Small intestine (tissue), 7 donors: ENCODE results near the gene TANC1. TPM values are rescaled to one million over a fixed set of nuclear protein-coding genes. Genes with fewer than 3 reads are reported as not detected.

Source experiments
- DNase-seq, 2 donors: peaks; one replicate each; pipeline versions ENCODE4 v3.0.0 to v3.0.0-alpha.2; 2013
- FAIRE-seq: peaks from 2 replicates; lab custom pipeline; 2012; peaks lifted over from hg19 to GRCh38; lab: Jason Lieb, UNC
- H3K27ac ChIP-seq, 3 donors: one replicate each; pipeline ENCODE4 v1.5.1; 2013; ENCODE audit warnings: low read length in 2 of 3, mild to moderate bottlenecking in 2 of 3, control low read depth in 1 of 3, inconsistent platforms in 1 of 3, low read depth in 1 of 3, moderate library complexity in 1 of 3
- H3K27me3 ChIP-seq, 3 donors: one replicate each; pipeline ENCODE4 v1.6.1; 2013; ENCODE audit warnings: low read length in 3 of 3, inconsistent platforms in 1 of 3; ENCODE audit not compliant: control insufficient read depth in 3 of 3, insufficient read depth in 3 of 3
- H3K36me3 ChIP-seq, 3 donors: one replicate each; pipeline ENCODE4 v1.6.1; 2013; ENCODE audit warnings: low read length in 3 of 3, inconsistent platforms in 1 of 3, low read depth in 1 of 3, mild to moderate bottlenecking in 1 of 3, moderate library complexity in 1 of 3; ENCODE audit not compliant: control insufficient read depth in 3 of 3, insufficient read depth in 2 of 3
- H3K4me1 ChIP-seq, 3 donors: one replicate each; pipeline ENCODE4 v1.6.1; 2013; ENCODE audit warnings: low read length in 2 of 3, inconsistent platforms in 1 of 3, low read depth in 1 of 3, mild to moderate bottlenecking in 1 of 3, moderate library complexity in 1 of 3; ENCODE audit not compliant: control insufficient read depth in 3 of 3, insufficient read depth in 2 of 3
- H3K4me3 ChIP-seq, 3 donors: one replicate each; pipeline ENCODE4 v1.5.1; 2013; ENCODE audit warnings: low read length in 3 of 3, control low read depth in 1 of 3, inconsistent platforms in 1 of 3, low read depth in 1 of 3, mild to moderate bottlenecking in 1 of 3, moderate library complexity in 1 of 3
- H3K9me3 ChIP-seq, 2 donors: one replicate each; pipeline ENCODE4 v1.6.1; 2013; ENCODE audit warnings: low read depth in 1 of 2, low read length in 1 of 2; ENCODE audit not compliant: control insufficient read depth in 2 of 2, insufficient read depth in 1 of 2
- WGBS, 3 donors: extraction: QIAGEN DNeasy Blood & Tissue Kit; methylation state at CpG; one replicate each; pipeline ENCODE4 v1.1.7; 2013; 5-methylcytosine and 5-hydroxymethylcytosine counted together
- polyA plus RNA-seq, 4 donors: library from polyadenylated mRNA; stranded (reverse) in 3 of 4; unstranded in 1 of 4; fragments of 200-250 nt in 3 of 4; fragments of 120-200 nt in 1 of 4; gene quantifications; one replicate each; pipeline versions ENCODE4 v1.2.1 to v1.2.3, GENCODE V29; 2013
- donor health status: healthy with polysubstance abuse.
- donor health status: control.
- donor health status: control.
- donor health status: Bipolar disorder and iron deficiency.
- donor health status: healthy.

TANC1 gene
- polyA plus RNA-seq, 4 donors, result 7.4 to 14.7 (median 8.8) TPM

GRCh38 chr2:158965107-158965506, 3.3 kb upstream of the TANC1 start:
- Histone ChIP-seq H3K27me3 (no peaks in the 10 kb centered on the region), H3K4me3 (no peak overlapping the region), H3K4me1 (peaks cover 0 to 4% (median 0%) of the 10 kb centered on the region in 3 donors), H3K27ac (no peak overlapping the region), H3K9me3 (no peaks in the 10 kb centered on the region), H3K36me3 (no peaks in the 10 kb centered on the region)
- DNase-seq, result no peak
- 92 to 94% (median 92%) methylated on average over 5 of the region's 5 CpGs for WGBS, 3 donors
- FAIRE-seq, result no peak

DNA sequence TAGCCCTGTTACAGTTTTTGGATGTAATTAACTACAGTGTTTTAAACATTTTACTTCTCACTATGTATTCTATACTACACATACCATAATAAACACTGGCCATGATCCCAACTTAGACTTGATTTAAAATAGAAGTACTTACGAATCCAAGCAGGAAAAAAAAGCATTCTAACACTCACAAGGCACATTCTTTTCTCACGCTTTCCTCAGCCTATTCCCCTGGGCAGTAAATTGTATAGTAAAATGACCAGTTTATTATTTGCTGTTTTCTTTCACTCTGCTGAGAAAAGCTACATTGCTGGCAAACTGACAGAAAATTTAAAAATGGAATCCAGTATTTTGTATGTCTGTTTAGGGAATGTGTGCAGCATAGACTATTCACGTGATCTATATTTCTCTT, 2.8 kb upstream of the TANC1 start:
- Histone ChIP-seq H3K27me3 (no peaks in the 10 kb centered on the region), H3K9me3 (no peaks in the 10 kb centered on the region), H3K27ac (no peak overlapping the region), H3K4me3 (no peak overlapping the region), H3K36me3 (no peaks in the 10 kb centered on the region), H3K4me1 (peaks cover 0 to 7% (median 0%) of the 10 kb centered on the region in 3 donors)
- FAIRE-seq, result no peak
- DNase-seq, result no peak
- WGBS, 3 donors, result 79 to 90% (median 88%) methylated on average over 3 of the region's 3 CpGs

- H3K4me1 ChIP-seq, result peaks cover 0 to 7% (median 2%) of the 10 kb centered on the region in 3 donors
- H3K36me3 ChIP-seq, result no peaks in the 10 kb centered on the region
- no peaks in the 10 kb centered on the region for H3K9me3 ChIP-seq
- DNase-seq (no peak), FAIRE-seq (no peak)
- no peaks in the 10 kb centered on the region for H3K27me3 ChIP-seq
- WGBS, 3 donors, result 72 to 93% (median 82%) methylated on average over 1 of the region's 1 CpG
- no peak overlapping the region for H3K4me3 ChIP-seq
- no peak overlapping the region for H3K27ac ChIP-seq
Observed at GRCh38 chr2:158966312-158966711, 2.1 kb upstream of the TANC1 start.

- H3K27me3 ChIP-seq, result no peaks in the 10 kb centered on the region
- WGBS, 3 donors, result 58 to 65% (median 59%) methylated on average over 12 of the region's 12 CpGs
- no peaks in the 10 kb centered on the region for H3K36me3 ChIP-seq
- DNase-seq (no peak), FAIRE-seq (no peak)
- peak overlapping the region in 1 of 3 donors; percentile 57 for H3K4me3 ChIP-seq
- H3K4me1 ChIP-seq, result peaks cover 0 to 10% (median 4%) of the 10 kb centered on the region in 3 donors
- no peaks in the 10 kb centered on the region for H3K9me3 ChIP-seq
- H3K27ac ChIP-seq, result peak overlapping the region in 2 of 3 donors; percentile 84 to 86
Observed at GRCh38 chr2:158967114-158967730, 1.2 kb upstream of the TANC1 start.

GRCh38 chr2:158967731-158968395, 577 bp upstream of the TANC1 start:
- H3K36me3 ChIP-seq, result no peaks in the 10 kb centered on the region
- no peaks in the 10 kb centered on the region for H3K27me3 ChIP-seq
- FAIRE-seq, result no peak
- H3K27ac ChIP-seq, result peak overlapping the region; percentile 64 to 86 (median 84)
- H3K4me1 ChIP-seq, result peaks cover 0 to 10% (median 4%) of the 10 kb centered on the region in 3 donors
- peak; percentile 26 to 65 for DNase-seq
- no peaks in the 10 kb centered on the region for H3K9me3 ChIP-seq
- WGBS, 3 donors, result 5 to 11% (median 6%) methylated on average over 31 of the region's 31 CpGs
- peak overlapping the region; percentile 57 to 84 (median 83) for H3K4me3 ChIP-seq

- 1 to 2% (median 1%) methylated on average over 26 to 36 of the region's 36 CpGs for WGBS, 3 donors
- Histone ChIP-seq H3K27ac (peak overlapping the region; percentile 76 to 86 (median 84)), H3K27me3 (no peaks in the 10 kb centered on the region), H3K4me1 (peaks cover 2 to 10% (median 4%) of the 10 kb centered on the region in 3 donors), H3K4me3 (peak overlapping the region; percentile 83 to 90 (median 84)), H3K9me3 (no peaks in the 10 kb centered on the region), H3K36me3 (no peaks in the 10 kb centered on the region)
- no peak for FAIRE-seq
- peak; percentile 26 to 72 for DNase-seq
Observed at GRCh38 chr2:158969162-158969714, 798 bp downstream of the TANC1 start.

GRCh38 chr2:158969715-158970240, 1.3 kb downstream of the TANC1 start:
- Histone ChIP-seq H3K4me3 (peak overlapping the region; percentile 83 to 90 (median 84)), H3K36me3 (no peaks in the 10 kb centered on the region), H3K4me1 (peaks cover 2 to 10% (median 4%) of the 10 kb centered on the region in 3 donors), H3K27me3 (no peaks in the 10 kb centered on the region), H3K27ac (peak overlapping the region; percentile 76 to 86 (median 84)), H3K9me3 (no peaks in the 10 kb centered on the region)
- WGBS, 3 donors, result 0 to 2% (median 2%) methylated on average over 25 of the region's 25 CpGs
- DNase-seq (peak; percentile 64 to 79), FAIRE-seq (no peak)

GRCh38 chr2:158970241-158970751, 1.9 kb downstream of the TANC1 start:
- H3K4me1 ChIP-seq, result peaks cover 2 to 10% (median 4%) of the 10 kb centered on the region in 3 donors
- no peaks in the 10 kb centered on the region for H3K36me3 ChIP-seq
- H3K27me3 ChIP-seq, result no peaks in the 10 kb centered on the region
- H3K4me3 ChIP-seq, result peak overlapping the region in 2 of 3 donors; percentile 84 to 90
- FAIRE-seq, result no peak
- DNase-seq, result peak; percentile 55 to 76
- no peaks in the 10 kb centered on the region for H3K9me3 ChIP-seq
- H3K27ac ChIP-seq, result peak overlapping the region; percentile 76 to 86 (median 84)
- WGBS, 3 donors, result 10 to 23% (median 14%) methylated on average over 3 of the region's 3 CpGs
